OCI-LY7 (cell line): ENCODE results near the gene POU6F2. TPM values are rescaled to one million over a fixed set of nuclear protein-coding genes. Genes with fewer than 3 reads are reported as not detected.

Experiments used
- BruUV-seq: library from RNA; stranded (reverse); fragments of 400-500 nt; replicated peaks from 2 replicates; lab custom pipeline; 2021; lab: Mats Ljungman, UMichigan
- CTCF ChIA-PET: fragments of 300-600 bp; sonication (Branson Sonifier 250); formaldehyde crosslinking; loops from one replicate; lab custom pipeline; 2022; ENCODE audit warnings: antibody characterized with exemption; ENCODE audit not compliant: unreplicated experiment; lab: Charles Lee
- POLR2A ChIA-PET: fragments of 300-600 bp; sonication (Branson Sonifier 250); formaldehyde crosslinking; loops from one replicate; lab custom pipeline; 2022; ENCODE audit warnings: antibody characterized with exemption; lab: Charles Lee
- DNase-seq: peaks from one replicate; pipeline ENCODE4 v3.0.0-alpha.2; 2015; ENCODE audit warnings: low spot score
- H2AFZ ChIP-seq: fragments of 200-600 bp; sonication (generic), shearing (Covaris generic); 2 replicates; pipeline ENCODE4 v1.6.1; 2014; ENCODE audit warnings: mild to moderate bottlenecking, antibody characterized with exemption, low read length, moderate library complexity
- H3K27ac ChIP-seq: fragments of 200-600 bp; sonication (generic); 2 replicates; pipeline ENCODE4 v1.5.1; 2014; ENCODE audit warnings: mixed run types, low read depth, mild to moderate bottlenecking, moderate library complexity, low read length, inconsistent platforms; ENCODE audit not compliant: poor library complexity, severe bottlenecking
- H3K36me3 ChIP-seq: fragments of 200-600 bp; sonication (generic); 2 replicates; pipeline ENCODE4 v1.6.1; 2014; ENCODE audit warnings: mild to moderate bottlenecking, antibody characterized with exemption, low read length, moderate library complexity, mixed read lengths; ENCODE audit not compliant: insufficient read depth
- H3K4me1 ChIP-seq: fragments of 200-600 bp; sonication (generic); 2 replicates; pipeline ENCODE4 v1.5.1; 2014; ENCODE audit warnings: mild to moderate bottlenecking, low read length; ENCODE audit not compliant: insufficient read depth, poor library complexity, severe bottlenecking
- H3K4me2 ChIP-seq: fragments of 200-600 bp; sonication (generic); 2 replicates; pipeline ENCODE4 v1.6.1; 2014; ENCODE audit warnings: mild to moderate bottlenecking, low read length
- H3K4me3 ChIP-seq: fragments of 200-600 bp; sonication (generic); 2 replicates; pipeline ENCODE4 v1.5.1; 2014; ENCODE audit warnings: mild to moderate bottlenecking, low read depth, low read length; ENCODE audit not compliant: poor library complexity, severe bottlenecking
- H3K79me2 ChIP-seq: fragments of 200-600 bp; sonication (generic); 2 replicates; pipeline ENCODE4 v1.6.1; 2016; ENCODE audit warnings: low read depth, mild to moderate bottlenecking, low read length, moderate library complexity, mixed read lengths; ENCODE audit not compliant: insufficient read depth
- H3K9me2 ChIP-seq: fragments of 200-600 bp; sonication (generic); 2 replicates; pipeline ENCODE4 v1.6.1; 2016; ENCODE audit warnings: mild to moderate bottlenecking, low read length, mixed read lengths; ENCODE audit not compliant: insufficient read depth
- H3K9me3 ChIP-seq: fragments of 200-600 bp; sonication (generic); 2 replicates; pipeline ENCODE4 v1.6.1; 2014; ENCODE audit warnings: mild to moderate bottlenecking, mixed run types, low read length, mixed read lengths
- H4K20me1 ChIP-seq: fragments of 200-600 bp; sonication (generic); 2 replicates; pipeline ENCODE4 v1.6.1; 2014; ENCODE audit warnings: mild to moderate bottlenecking, antibody characterized with exemption, low read length, moderate library complexity, mixed read lengths; ENCODE audit not compliant: insufficient read depth
- CTCF ChIP-seq: fragments of 200-600 bp; sonication (generic); conservative IDR thresholded peaks from 2 replicates; pipeline ENCODE4 v1.5.1; 2014; ENCODE audit warnings: mild to moderate bottlenecking, antibody characterized with exemption, low read length, moderate library complexity, mixed read lengths
- EZH2phosphoT487 ChIP-seq: fragments of 200-600 bp; sonication (generic); IDR thresholded peaks from 2 replicates; pipeline ENCODE4 v1.6.1; 2018; ENCODE audit warnings: low read depth, borderline replicate concordance, mild to moderate bottlenecking, mixed run types, antibody characterized with exemption, low read length, moderate library complexity, mixed read lengths
- intact Hi-C: fragments of 100-400 bp; cut with micrococcal nuclease; formaldehyde crosslinking; loops from one replicate; pipeline ENCODE4 v1.10.0; 2022; ENCODE audit not compliant: unreplicated experiment
- total RNA-seq, 2 experiments: library from RNA; depleted of rRNA in 1 of 2; stranded (reverse); fragments of >200 nt in 1 of 2; shearing (Covaris generic) in 1 of 2; gene quantifications; 2 replicates each; pipeline ENCODE4 v1.2.3, GENCODE V29; 2014 to 2022

Gene POU6F2
- total RNA-seq, 2 experiments from 2014 or later = 0.40 TPM; not detected in 1

- Histone ChIP-seq H3K4me1 (no peaks in the 10 kb centered on the region), H3K4me2 (no peak overlapping the region), H3K79me2 (no peaks in the 10 kb centered on the region), H3K27ac (no peak overlapping the region), H3K4me3 (no peak overlapping the region), H4K20me1 (no peaks in the 10 kb centered on the region), H3K36me3 (no peaks in the 10 kb centered on the region), H2AFZ (no peak overlapping the region), H3K9me2 (no peaks in the 10 kb centered on the region), H3K9me3 (no peaks in the 10 kb centered on the region)
- TF ChIP-seq CTCF (no peak), EZH2phosphoT487 (no peak)
- BruUV-seq = no TSS peak
- no peak for DNase-seq
- POLR2A ChIA-PET = interaction anchor here (0.7 kb wide), 2 partner anchors 274 to 1429 kb away, joined by 5 to 6 read pairs; no protein-coding TSS in a partner anchor
- CTCF ChIA-PET = interaction anchor here (1.1 kb wide), 1 partner anchor 523 kb away, joined by 4 read pairs; no protein-coding TSS in a partner anchor
- intact Hi-C loops = no loop called here
These were observed 38.9 kb downstream of the POU6F2 start for GRCh38 chr7:39016609-39017008.

- Histone ChIP-seq H3K4me2 (no peak overlapping the region), H3K9me2 (no peaks in the 10 kb centered on the region), H3K4me3 (no peak overlapping the region), H3K9me3 (no peaks in the 10 kb centered on the region; the same call in 1 of the 2 replicates), H3K4me1 (no peaks in the 10 kb centered on the region), H4K20me1 (no peaks in the 10 kb centered on the region), H2AFZ (no peak overlapping the region), H3K36me3 (no peaks in the 10 kb centered on the region), H3K79me2 (no peaks in the 10 kb centered on the region), H3K27ac (no peak overlapping the region)
- DNase-seq = no peak
- TF ChIP-seq CTCF (no peak), EZH2phosphoT487 (no peak)
- CTCF ChIA-PET = interaction anchor here (1.1 kb wide), 1 partner anchor 522 kb away, joined by 4 read pairs; no protein-coding TSS in a partner anchor
- intact Hi-C loops = no loop called here
- POLR2A ChIA-PET = interaction anchor here (0.5 kb wide), 1 partner anchor 676 kb away, joined by 3 read pairs; no protein-coding TSS in a partner anchor
- no TSS peak for BruUV-seq
These were observed 39.7 kb downstream of the POU6F2 start for GRCh38 chr7:39017369-39017915.

GRCh38 chr7:39022796-39023195 lies 45.1 kb downstream of the POU6F2 start:
- no peaks in the 10 kb centered on the region for H3K79me2 ChIP-seq
- H3K4me3 ChIP-seq = no peak overlapping the region
- H3K4me1 ChIP-seq = no peaks in the 10 kb centered on the region
- H3K4me2 ChIP-seq = no peak overlapping the region
- ChIA-PET CTCF (no interaction called here), POLR2A (no interaction called here)
- H3K27ac ChIP-seq = no peak overlapping the region
- peaks cover 9% of the 10 kb centered on the region; the same call in 1 of the 2 replicates for H3K9me3 ChIP-seq
- no peaks in the 10 kb centered on the region for H4K20me1 ChIP-seq
- TF ChIP-seq CTCF = no peak
- TF ChIP-seq EZH2phosphoT487 = no peak
- H3K9me2 ChIP-seq = no peaks in the 10 kb centered on the region
- DNase-seq = no peak
- H3K36me3 ChIP-seq = no peaks in the 10 kb centered on the region
- H2AFZ ChIP-seq = no peak overlapping the region
- BruUV-seq = no TSS peak
- intact Hi-C loops = no loop called here
